ENCODE results near the gene PPP2R5C. TPM values are rescaled to one million over a fixed set of nuclear protein-coding genes. Genes with fewer than 3 reads are reported as not detected.

Gene PPP2R5C
- total RNA-seq, 1 experiment from 2014 or later: 89.9 TPM

GRCh38 chr14:101893759-101894158, 132.2 kb downstream of the PPP2R5C start (continued):
- TF ChIP-seq PRDM15 (CRISPR knock-in tag; IDR thresholded peaks at IDR 0.05): no peak

GRCh38 chr14:101894365-101895081, 133.0 kb downstream of the PPP2R5C start:
- CTCF ChIA-PET: no interaction called here
- Mint-ChIP-seq H3K9me3 (no peaks in the 10 kb centered on the region), H3K27me3 (ENCODE audit: low read depth) (no peaks in the 10 kb centered on the region), H3K36me3 (peaks cover 31% of the 10 kb centered on the region), H3K27ac (no peak overlapping the region), H3K4me1 (no peaks in the 10 kb centered on the region), H3K4me3 (no peak overlapping the region)
- POLR2A ChIA-PET: no interaction called here
- no peak for ATAC-seq
- TF ChIP-seq USF2 (CRISPR knock-in tag; IDR thresholded peaks at IDR 0.05) (no peak), AR (CRISPR knock-in tag; IDR thresholded peaks at IDR 0.05) (no peak), EMX1 (CRISPR knock-in tag; IDR thresholded peaks at IDR 0.05) (no peak)
- no peak for DNase-seq (ENCODE audit: low spot score)

- Mint-ChIP-seq H3K27ac (no peak overlapping the region), H3K9me3 (no peaks in the 10 kb centered on the region), H3K36me3 (peaks cover 36% of the 10 kb centered on the region), H3K27me3 (ENCODE audit: low read depth) (no peaks in the 10 kb centered on the region), H3K4me1 (no peaks in the 10 kb centered on the region), H3K4me3 (no peak overlapping the region)
- CTCF ChIA-PET: no interaction called here
- TF ChIP-seq ATF1 (CRISPR knock-in tag; IDR thresholded peaks at IDR 0.05) (no peak), KAT7 (CRISPR knock-in tag; IDR thresholded peaks at IDR 0.05; ENCODE audit: borderline replicate concordance) (no peak), CREM (CRISPR knock-in tag; IDR thresholded peaks at IDR 0.05) (no peak), ELF4 (CRISPR knock-in tag; IDR thresholded peaks at IDR 0.05; ENCODE audit: low read depth) (no peak), CBFB (CRISPR knock-in tag; IDR thresholded peaks at IDR 0.05; ENCODE audit: low read depth) (no peak), AFF4 (CRISPR knock-in tag; IDR thresholded peaks at IDR 0.05; ENCODE audit: borderline replicate concordance) (no peak), MAX (CRISPR knock-in tag; IDR thresholded peaks at IDR 0.05) (no peak), NFATC4 (CRISPR knock-in tag; IDR thresholded peaks at IDR 0.05) (no peak), RELA (CRISPR knock-in tag; IDR thresholded peaks at IDR 0.05; ENCODE audit: borderline replicate concordance) (no peak), ATF6 (CRISPR knock-in tag; IDR thresholded peaks at IDR 0.05) (no peak), PRRX2 (CRISPR knock-in tag; IDR thresholded peaks at IDR 0.05) (no peak), GABPB1 (CRISPR knock-in tag; IDR thresholded peaks at IDR 0.05) (no peak)
- POLR2A ChIA-PET: no interaction called here
- ATAC-seq: no peak
- no peak for DNase-seq (ENCODE audit: low spot score)
Observed at GRCh38 chr14:101895256-101895655, 133.7 kb downstream of the PPP2R5C start.

Measured in WTC11 (cell line).